Measurements from ENCODE around the gene TMEFF1. TPM values are rescaled to one million over a fixed set of nuclear protein-coding genes. Genes with fewer than 3 reads are reported as not detected.
A peak's percentile ranks its signal among the peaks of the same experiment; 100 is the strongest.

The TMEFF1 gene
- total RNA-seq, 4 donors from 2014 or later, result 0.50 to 1.7 (median 0.73) TPM

GRCh38 chr9:100441911-100442361 lies 31.0 kb upstream of the TMEFF1 start:
- peak overlapping the region in 1 of 4 donors; percentile 36 for H3K27ac ChIP-seq (replicated peaks in 1 of 4)
- no peaks in the 10 kb centered on the region for H3K9me3 ChIP-seq
- H3K36me3 ChIP-seq, result peaks cover 0 to 22% (median 6%) of the 10 kb centered on the region in 4 donors
- DNase-seq (ENCODE audit: extremely low spot score), result no peak
- 58% methylated on average over 19 of the region's 19 CpGs for whole genome bisulfite sequencing
- intact Hi-C loops (cut with DNase I), result no loop called here
- H3K27me3 ChIP-seq, result no peaks in the 10 kb centered on the region
- peaks cover 0 to 19% (median 11%) of the 10 kb centered on the region in 4 donors for H3K4me1 ChIP-seq
- peak overlapping the region; percentile 7 to 27 (median 21) for H3K4me3 ChIP-seq
- no peak for TF ChIP-seq CTCF (IDR thresholded peaks at IDR 0.05)
- TF ChIP-seq EP300 (IDR thresholded peaks at IDR 0.05), result no peak
- no peak for TF ChIP-seq POLR2AphosphoS5 (IDR thresholded peaks at IDR 0.05)
- no peak for TF ChIP-seq POLR2A (IDR thresholded peaks at IDR 0.05; ENCODE audit: low read depth)

DNA sequence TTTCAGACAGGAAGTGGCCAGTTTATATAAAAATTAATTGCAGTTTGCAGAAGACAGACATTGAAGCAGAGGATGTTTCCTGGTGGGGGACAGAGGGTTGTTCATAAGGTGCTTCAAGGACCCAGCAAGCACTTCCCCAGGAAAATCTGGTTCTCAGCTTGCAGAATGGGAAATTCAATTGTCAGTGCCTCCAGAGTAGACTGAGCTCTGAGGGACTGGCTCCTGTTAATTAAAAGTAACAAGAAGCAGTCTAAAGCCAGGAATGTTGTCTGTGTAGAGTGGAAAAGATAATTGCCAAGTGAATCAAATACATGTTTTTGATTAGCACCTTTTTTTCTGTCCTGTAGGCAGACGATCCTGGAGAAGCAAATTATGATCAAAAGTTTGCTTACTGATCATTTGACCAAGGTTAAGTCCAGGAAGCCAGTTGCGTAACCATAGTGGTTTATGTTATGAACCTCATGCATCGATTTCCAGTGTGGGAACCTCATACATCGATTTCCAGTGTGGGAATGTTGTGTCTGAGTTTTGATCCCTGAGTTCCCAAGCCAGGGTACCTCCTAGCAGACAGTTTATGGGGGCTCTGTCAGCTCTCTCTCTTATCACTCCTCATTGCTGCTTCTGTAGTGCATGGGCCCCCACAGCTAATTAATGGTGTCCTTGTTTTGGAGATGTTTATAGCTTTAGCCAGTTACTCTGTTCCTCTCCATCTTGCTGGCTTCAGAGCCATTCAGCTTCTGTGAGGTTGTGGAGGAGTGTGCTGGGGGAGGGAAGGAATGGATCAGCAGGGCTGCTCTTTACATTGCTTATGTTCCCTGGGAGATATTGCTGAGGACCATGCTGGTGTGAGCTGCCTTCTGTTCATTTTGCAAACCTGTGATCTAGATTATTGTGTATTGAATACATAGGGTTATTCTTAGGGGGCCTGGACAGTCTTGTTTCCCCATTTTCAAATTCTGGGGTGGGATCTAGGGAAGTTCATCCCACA lies 28.9 kb upstream of the TMEFF1 start:
- no peak overlapping the region for H3K4me3 ChIP-seq
- WGBS, result 81% methylated on average over 4 of the region's 4 CpGs
- no peaks in the 10 kb centered on the region for H3K9me3 ChIP-seq
- intact Hi-C loops (cut with DNase I), result no loop called here
- peaks cover 0 to 19% (median 11%) of the 10 kb centered on the region in 4 donors for H3K4me1 ChIP-seq
- H3K27ac ChIP-seq (replicated peaks in 1 of 4), result no peak overlapping the region
- peaks cover 0 to 22% (median 6%) of the 10 kb centered on the region in 4 donors for H3K36me3 ChIP-seq
- TF ChIP-seq POLR2A (IDR thresholded peaks at IDR 0.05; ENCODE audit: low read depth), result no peak
- TF ChIP-seq CTCF (IDR thresholded peaks at IDR 0.05), result no peak
- no peak for TF ChIP-seq POLR2AphosphoS5 (IDR thresholded peaks at IDR 0.05)
- no peak for DNase-seq (ENCODE audit: extremely low spot score)
- H3K27me3 ChIP-seq, result no peaks in the 10 kb centered on the region

- no peak overlapping the region for H3K4me3 ChIP-seq
- TF ChIP-seq POLR2AphosphoS5 (IDR thresholded peaks at IDR 0.05) (no peak), POLR2A (IDR thresholded peaks at IDR 0.05; ENCODE audit: low read depth) (no peak), CTCF (IDR thresholded peaks at IDR 0.05) (no peak), EP300 (IDR thresholded peaks at IDR 0.05) (no peak)
- 89% methylated on average over 1 of the region's 1 CpG for WGBS
- H3K9me3 ChIP-seq, result no peaks in the 10 kb centered on the region
- peaks cover 0 to 22% (median 6%) of the 10 kb centered on the region in 4 donors for H3K36me3 ChIP-seq
- peaks cover 0 to 19% (median 9%) of the 10 kb centered on the region in 4 donors for H3K4me1 ChIP-seq
- no peak overlapping the region for H3K27ac ChIP-seq (replicated peaks in 1 of 4)
- no peak for DNase-seq (ENCODE audit: extremely low spot score)
- H3K27me3 ChIP-seq, result no peaks in the 10 kb centered on the region
- intact Hi-C loops (cut with DNase I), result no loop called here
Measured at GRCh38 chr9:100445161-100445902, 27.6 kb upstream of the TMEFF1 start.

- no peak for DNase-seq (ENCODE audit: extremely low spot score)
- Histone ChIP-seq H3K27me3 (no peaks in the 10 kb centered on the region), H3K27ac (replicated peaks in 1 of 4) (no peak overlapping the region), H3K36me3 (peaks cover 0 to 29% (median 12%) of the 10 kb centered on the region in 4 donors), H3K4me3 (no peak overlapping the region), H3K4me1 (peaks cover 0 to 19% (median 9%) of the 10 kb centered on the region in 4 donors), H3K9me3 (no peaks in the 10 kb centered on the region)
- no peak for TF ChIP-seq POLR2A (IDR thresholded peaks at IDR 0.05; ENCODE audit: low read depth)
- intact Hi-C loops (cut with DNase I), result no loop called here
- WGBS, result 95% methylated on average over 5 of the region's 5 CpGs
Measured at GRCh38 chr9:100445903-100446549, 26.9 kb upstream of the TMEFF1 start.
